SIG-M5 treated with dmso at 0.1 percent for 504 hours (cell line): Measurements from ENCODE around the gene NUF2.
A peak's percentile ranks its signal among the peaks of the same experiment; 100 is the strongest.
"Not testable (repeated sequence)": the region's sequence is repeated elsewhere in the genome, so short reads cannot be mapped to it uniquely, and the experiment has no call there.

Experiments used
- DNase-seq: peaks from one replicate; lab custom pipeline; 2025; ENCODE audit not compliant: unreplicated experiment; lab: John Stamatoyannopoulos, UW

NUF2 gene

GRCh38 chr1:163331116-163331515, 9.4 kb downstream of the NUF2 start:
- no peak for DNase-seq

- no peak for DNase-seq
Measured at GRCh38 chr1:163335216-163335615, 13.5 kb downstream of the NUF2 start.

GRCh38 chr1:163337631-163338030, 15.9 kb downstream of the NUF2 start:
- no peak for DNase-seq

GRCh38 chr1:163346326-163346870, 24.6 kb downstream of the NUF2 start:
- DNase-seq = no peak

GRCh38 chr1:163347106-163347505, 25.4 kb downstream of the NUF2 start:
- no peak for DNase-seq

- DNase-seq = no peak
Measured at GRCh38 chr1:163351912-163352311, 30.2 kb downstream of the NUF2 start.

GRCh38 chr1:163357378-163357777, 35.6 kb downstream of the NUF2 start:
- DNase-seq = no peak

- DNase-seq = not testable (repeated sequence)
Measured at GRCh38 chr1:163358172-163358571, 36.4 kb downstream of the NUF2 start.

GRCh38 chr1:163361123-163361934, 39.6 kb downstream of the NUF2 start:
- DNase-seq = peak; percentile 14

GRCh38 chr1:163365186-163365585, 43.4 kb downstream of the NUF2 start:
- no peak for DNase-seq

GRCh38 chr1:163366555-163366954, 44.8 kb downstream of the NUF2 start:
- no peak for DNase-seq

GRCh38 chr1:163367721-163368120, 46.0 kb downstream of the NUF2 start:
- DNase-seq = no peak

GRCh38 chr1:163372576-163372975, 50.8 kb downstream of the NUF2 start:
- no peak for DNase-seq

- DNase-seq = no peak
Measured at GRCh38 chr1:163378554-163378953, 56.8 kb downstream of the NUF2 start.

- no peak for DNase-seq
Measured at GRCh38 chr1:163379801-163380200, 58.0 kb downstream of the NUF2 start.

GRCh38 chr1:163381487-163382184, 59.9 kb downstream of the NUF2 start:
- DNase-seq = no peak

- DNase-seq = no peak
Measured at GRCh38 chr1:163382395-163382794, 60.6 kb downstream of the NUF2 start.

- no peak for DNase-seq
Measured at GRCh38 chr1:163387146-163387545, 65.4 kb downstream of the NUF2 start.

GRCh38 chr1:163388970-163389369, 67.2 kb downstream of the NUF2 start:
- no peak for DNase-seq

GRCh38 chr1:163395790-163396189, 74.0 kb downstream of the NUF2 start:
- peak; percentile 5 for DNase-seq

GRCh38 chr1:163397451-163398200, 75.9 kb downstream of the NUF2 start:
- no peak for DNase-seq
